ENCODE results near the gene TAS2R42. TPM values are rescaled to one million over a fixed set of nuclear protein-coding genes. Genes with fewer than 3 reads are reported as not detected.

The TAS2R42 gene
- polyA plus RNA-seq, 2 of the 4 experiments (the other 2 are of a cell fraction) = not detected

- Histone ChIP-seq H3K4me3 (peak within 1 kb of the TSS; percentile 84), H3K4me1 (peaks cover 30% of the 10 kb centered on the region; the same call in 2 of the 3 replicates), H3K27ac (peak within 1 kb of the TSS; percentile 95 to 96), H3K4me2 (peak within 1 kb of the TSS; percentile 82), H3K9me3 (no peaks in the 10 kb centered on the region)
- WGBS (ENCODE audit: missing lambda C conversion rate) = 3% methylated on average over 34 of the region's 70 CpGs
- CTCF ChIA-PET = interaction anchor here (0.7 to 2.2 kb wide), 7 partner anchors 8 to 774 kb away, joined by 3 to 7 read pairs (median 4); no protein-coding TSS in a partner anchor
- FAIRE-seq = no peak
- POLR2A ChIA-PET = interaction anchor here (0.6 to 1.7 kb wide), 17 partner anchors 8 to 886 kb away, joined by 3 to 15 read pairs (median 4); no protein-coding TSS in a partner anchor
- TF ChIP-seq POLR2A (IDR thresholded peaks at IDR 0.05; ENCODE audit: low read length) = peak; percentile 88
- no peak for TF ChIP-seq MAZ (IDR thresholded peaks at IDR 0.05; ENCODE audit: borderline replicate concordance, low read depth, low read length)
- TF ChIP-seq BCL3 (IDR thresholded peaks at IDR 0.05) = peak; percentile 79; the same call in 1 of the 3 replicates
- peak; percentile 75; the same call in 1 of the 2 replicates for TF ChIP-seq TP53 (CRISPR knock-in tag; IDR thresholded peaks at IDR 0.05)
- TF ChIP-seq ESRRA (IDR thresholded peaks at IDR 0.05; ENCODE audit: borderline replicate concordance, low read length) = no peak
- TF ChIP-seq NPAS2 (CRISPR knock-in tag; IDR thresholded peaks at IDR 0.05; ENCODE audit: borderline replicate concordance) = no peak
- TF ChIP-seq FOSB (CRISPR knock-in tag; IDR thresholded peaks at IDR 0.05) = peak; percentile 64; the same call in 1 of the 2 replicates
- no peak for TF ChIP-seq FOSL2 (IDR thresholded peaks at IDR 0.05)
- TF ChIP-seq FOSL2 (CRISPR knock-in tag; IDR thresholded peaks at IDR 0.05) = peak; percentile 44
- TF ChIP-seq GATA3 (IDR thresholded peaks at IDR 0.05; ENCODE audit: borderline replicate concordance) = peak; percentile 43; the same call in 1 of the 2 replicates
- TF ChIP-seq FOXS1 (CRISPR knock-in tag; IDR thresholded peaks at IDR 0.05) = no peak
- peak; percentile 78 to 88; a peak in 4 of 5 replicates for TF ChIP-seq JUN (IDR thresholded peaks at IDR 0.05)
- peak; percentile 94 for TF ChIP-seq PHF8 (IDR thresholded peaks at IDR 0.05; ENCODE audit: borderline replicate concordance, low read depth)
- peak; percentile 79 for TF ChIP-seq MAX (IDR thresholded peaks at IDR 0.05)
- no peak for TF ChIP-seq ZSCAN20 (CRISPR knock-in tag; IDR thresholded peaks at IDR 0.05)
- TF ChIP-seq HOXA7 (CRISPR knock-in tag; IDR thresholded peaks at IDR 0.05) = 0 out of 2 replicates have a peak, but pooled peaks have one; percentile 53
- TF ChIP-seq CTCF (IDR thresholded peaks at IDR 0.05) = no peak
- no peak for TF ChIP-seq EHF (CRISPR knock-in tag; IDR thresholded peaks at IDR 0.05)
- no peak for TF ChIP-seq NFE2L2 (conservative IDR thresholded peaks at IDR 0.05; ENCODE audit: low read length)
- TF ChIP-seq REST (IDR thresholded peaks at IDR 0.05) = peak; percentile 99
- TF ChIP-seq HOXB13 (CRISPR knock-in tag; IDR thresholded peaks at IDR 0.05; ENCODE audit: low read depth) = no peak
- peak; percentile 97 for TF ChIP-seq CHD2 (IDR thresholded peaks at IDR 0.05; ENCODE audit: low read length, partially characterized antibody)
- TF ChIP-seq SREBF2 (IDR thresholded peaks at IDR 0.05) = no peak
- peak; percentile 81 to 96 for DNase-seq (ENCODE audit: low read depth in 1 of 2, low spot score in 1 of 2)
- peak; percentile 99 to 100 for ATAC-seq
Measured at GRCh38 chr12:11171145-11171968, 15.4 kb downstream of the TAS2R42 start, which contains the start of gene SMIM10L1. Gene SMIM10L1 (plus strand): TSS chr12:11171194. CDS start chr12:11171357, 163 bp downstream.

All from A549 (cell line).